Naive B cell (primary cell): Measurements from ENCODE around the gene TTLL8. TPM values are rescaled to one million over a fixed set of nuclear protein-coding genes. Genes with fewer than 3 reads are reported as not detected.

Experiments used
- ATAC-seq, 2 donors: fragments of 150-1000 bp; cut with Tn5 transposase; 2 replicates each; pipeline ENCODE4 v1.10.0; 2021; ENCODE audit warnings: low read depth in 2 of 2, mild to moderate bottlenecking in 2 of 2, moderate library complexity in 2 of 2
- DNase-seq: peaks from one replicate; pipeline ENCODE4 v3.0.0; 2022
- H3K27ac Mint-ChIP-seq, 6 donors: one replicate each; pipeline ENCODE4 v1.8.0; 2020 to 2022; ENCODE audit warnings: mild to moderate bottlenecking in 6 of 6, mixed read lengths in 6 of 6, moderate library complexity in 5 of 6, inconsistent platforms in 2 of 6
- H3K27me3 Mint-ChIP-seq, 3 donors: one replicate each; pipeline ENCODE4 v1.8.0; 2021 to 2022; ENCODE audit warnings: mixed read lengths in 3 of 3, mild to moderate bottlenecking in 1 of 3
- H3K36me3 Mint-ChIP-seq, 2 donors: one replicate each; pipeline ENCODE4 v1.8.0; 2020 to 2022; ENCODE audit warnings: mixed read lengths in 2 of 2, inconsistent platforms in 1 of 2, mild to moderate bottlenecking in 1 of 2
- H3K4me1 Mint-ChIP-seq, 3 donors: one replicate each; pipeline ENCODE4 v1.8.0; 2020 to 2022; ENCODE audit warnings: mixed read lengths in 3 of 3, inconsistent platforms in 1 of 3, mild to moderate bottlenecking in 1 of 3, moderate library complexity in 1 of 3
- H3K4me3 Mint-ChIP-seq, 8 donors: one replicate each; pipeline ENCODE4 v1.8.0; 2020 to 2022; ENCODE audit warnings: mild to moderate bottlenecking in 8 of 8, mixed read lengths in 8 of 8, moderate library complexity in 8 of 8, inconsistent platforms in 2 of 8
- H3K9me3 Mint-ChIP-seq, 7 donors: one replicate each; pipeline ENCODE4 v1.8.0; 2020 to 2022; ENCODE audit warnings: mixed read lengths in 7 of 7, mild to moderate bottlenecking in 5 of 7, inconsistent platforms in 2 of 7, moderate library complexity in 1 of 7
- polyA plus RNA-seq, 6 donors: library from polyadenylated mRNA; unstranded; fragments of 300-500 nt; fragmentation: Illumina TruSeq; gene quantifications; one replicate each; pipeline ENCODE4 v1.2.3, GENCODE V29; 2021; ENCODE audit warnings: low read depth in 6 of 6

TTLL8 gene
- polyA plus RNA-seq, 6 donors from 2014 or later, result not detected

- ATAC-seq, result no peak
These were observed 6.2 kb downstream of the TTLL8 start for GRCh38 chr22:50051930-50052329.

GRCh38 chr22:50049299-50050195 is 8.6 kb downstream of the TTLL8 start:
- H3K9me3 Mint-ChIP-seq, result peaks cover 3 to 20% (median 8%) of the 10 kb centered on the region in 7 donors
- ATAC-seq (no peak), DNase-seq (no peak)
- H3K27ac Mint-ChIP-seq, result no peak overlapping the region
- no peak overlapping the region for H3K4me3 Mint-ChIP-seq
- peaks cover 21 to 44% (median 23%) of the 10 kb centered on the region in 3 donors for H3K27me3 Mint-ChIP-seq
- no peaks in the 10 kb centered on the region for H3K36me3 Mint-ChIP-seq
- H3K4me1 Mint-ChIP-seq, result peaks cover 0 to 11% (median 7%) of the 10 kb centered on the region in 3 donors

More at GRCh38 chr22:50051930-50052329, 6.2 kb downstream of the TTLL8 start:
- peaks cover 23 to 56% (median 36%) of the 10 kb centered on the region in 3 donors for H3K27me3 Mint-ChIP-seq
- H3K36me3 Mint-ChIP-seq, result no peaks in the 10 kb centered on the region
- H3K27ac Mint-ChIP-seq, result no peak overlapping the region
- H3K4me1 Mint-ChIP-seq, result peaks cover 0 to 8% (median 7%) of the 10 kb centered on the region in 3 donors
- peaks cover 3 to 20% (median 8%) of the 10 kb centered on the region in 7 donors for H3K9me3 Mint-ChIP-seq
- no peak for DNase-seq
- no peak overlapping the region for H3K4me3 Mint-ChIP-seq

- DNase-seq, result no peak
- Mint-ChIP-seq H3K27me3 (peaks cover 19 to 42% (median 20%) of the 10 kb centered on the region in 3 donors), H3K9me3 (peaks cover under 1 to 17% (median 6%) of the 10 kb centered on the region in 7 donors), H3K27ac (no peak overlapping the region), H3K36me3 (no peaks in the 10 kb centered on the region), H3K4me3 (no peak overlapping the region), H3K4me1 (peaks cover 0 to 7% (median 6%) of the 10 kb centered on the region in 3 donors)
- no peak for ATAC-seq
These were observed 9.3 kb downstream of the TTLL8 start for GRCh38 chr22:50048836-50049235.

GRCh38 chr22:50048061-50048765 is 9.9 kb downstream of the TTLL8 start:
- H3K9me3 Mint-ChIP-seq, result peaks cover 0 to 11% (median 1%) of the 10 kb centered on the region in 7 donors
- ATAC-seq, result no peak
- H3K27ac Mint-ChIP-seq, result no peak overlapping the region
- H3K4me1 Mint-ChIP-seq, result peaks cover 0 to 4% (median 2%) of the 10 kb centered on the region in 3 donors
- no peak overlapping the region for H3K4me3 Mint-ChIP-seq
- DNase-seq, result no peak
- peaks cover 22 to 44% (median 22%) of the 10 kb centered on the region in 3 donors for H3K27me3 Mint-ChIP-seq
- no peaks in the 10 kb centered on the region for H3K36me3 Mint-ChIP-seq

- H3K4me1 Mint-ChIP-seq, result peaks cover 0 to 4% (median 2%) of the 10 kb centered on the region in 3 donors
- H3K27me3 Mint-ChIP-seq, result peaks cover 29 to 52% (median 29%) of the 10 kb centered on the region in 3 donors
- no peak overlapping the region for H3K4me3 Mint-ChIP-seq
- H3K36me3 Mint-ChIP-seq, result no peaks in the 10 kb centered on the region
- H3K9me3 Mint-ChIP-seq, result peaks cover 0 to 6% (median 0%) of the 10 kb centered on the region in 7 donors
- no peak for ATAC-seq
- H3K27ac Mint-ChIP-seq, result no peak overlapping the region
- no peak for DNase-seq
These were observed 10.8 kb downstream of the TTLL8 start for GRCh38 chr22:50047346-50047745.

- H3K27me3 Mint-ChIP-seq, result peaks cover 27 to 47% (median 29%) of the 10 kb centered on the region in 3 donors
These were observed 11.4 kb downstream of the TTLL8 start for GRCh38 chr22:50046481-50047245.

GRCh38 chr22:50046019-50046415 is 12.1 kb downstream of the TTLL8 start:
- Mint-ChIP-seq H3K36me3 (no peaks in the 10 kb centered on the region), H3K9me3 (peaks cover 0 to 2% (median 0%) of the 10 kb centered on the region in 7 donors), H3K27me3 (peaks cover 21 to 43% (median 25%) of the 10 kb centered on the region in 3 donors), H3K4me3 (no peak overlapping the region), H3K27ac (no peak overlapping the region), H3K4me1 (peaks cover 0 to 4% (median 2%) of the 10 kb centered on the region in 3 donors)
- ATAC-seq (no peak), DNase-seq (no peak)

More at GRCh38 chr22:50046481-50047245, 11.4 kb downstream of the TTLL8 start:
- DNase-seq (no peak), ATAC-seq (no peak)
- Mint-ChIP-seq H3K36me3 (no peaks in the 10 kb centered on the region), H3K4me1 (peaks cover 0 to 4% (median 2%) of the 10 kb centered on the region in 3 donors), H3K9me3 (peaks cover 0 to 2% (median 0%) of the 10 kb centered on the region in 7 donors), H3K27ac (no peak overlapping the region), H3K4me3 (no peak overlapping the region)

- H3K4me3 Mint-ChIP-seq, result no peak overlapping the region
- no peak for ATAC-seq
- no peaks in the 10 kb centered on the region for H3K36me3 Mint-ChIP-seq
These were observed 12.7 kb downstream of the TTLL8 start for GRCh38 chr22:50045211-50046018.

GRCh38 chr22:50044485-50045118 is 13.5 kb downstream of the TTLL8 start:
- Mint-ChIP-seq H3K9me3 (peaks cover 0 to 2% (median under 1%) of the 10 kb centered on the region in 7 donors), H3K4me1 (peaks cover 0 to 4% (median 2%) of the 10 kb centered on the region in 3 donors), H3K36me3 (no peaks in the 10 kb centered on the region), H3K27ac (peak overlapping the region in 1 of 6 donors; percentile 78), H3K4me3 (no peak overlapping the region), H3K27me3 (peaks cover 15 to 35% (median 20%) of the 10 kb centered on the region in 3 donors)
- DNase-seq (no peak), ATAC-seq (no peak)

More at GRCh38 chr22:50045211-50046018, 12.7 kb downstream of the TTLL8 start:
- Mint-ChIP-seq H3K4me1 (peaks cover 0 to 4% (median 2%) of the 10 kb centered on the region in 3 donors), H3K27ac (no peak overlapping the region), H3K9me3 (peaks cover 0 to 2% (median 0%) of the 10 kb centered on the region in 7 donors), H3K27me3 (peaks cover 15 to 39% (median 20%) of the 10 kb centered on the region in 3 donors)
- no peak for DNase-seq

- Mint-ChIP-seq H3K4me1 (peaks cover 0 to 4% (median 2%) of the 10 kb centered on the region in 3 donors), H3K36me3 (peaks cover 0 to 4% of the 10 kb centered on the region in 2 donors), H3K27ac (no peak overlapping the region), H3K27me3 (peaks cover 15 to 44% (median 20%) of the 10 kb centered on the region in 3 donors), H3K9me3 (peaks cover 0 to 18% (median 13%) of the 10 kb centered on the region in 7 donors), H3K4me3 (no peak overlapping the region)
- ATAC-seq, result no peak
- no peak for DNase-seq
These were observed 16.6 kb downstream of the TTLL8 start for GRCh38 chr22:50041361-50042065.

- H3K27ac Mint-ChIP-seq, result no peak overlapping the region
- H3K4me3 Mint-ChIP-seq, result no peak overlapping the region
- H3K36me3 Mint-ChIP-seq, result peaks cover 0 to 4% of the 10 kb centered on the region in 2 donors
- H3K4me1 Mint-ChIP-seq, result peaks cover 0 to 4% (median 2%) of the 10 kb centered on the region in 3 donors
- peaks cover 15 to 40% (median 20%) of the 10 kb centered on the region in 3 donors for H3K27me3 Mint-ChIP-seq
- DNase-seq (no peak), ATAC-seq (no peak)
- H3K9me3 Mint-ChIP-seq, result peaks cover 0 to 18% (median 13%) of the 10 kb centered on the region in 7 donors
These were observed 17.4 kb downstream of the TTLL8 start for GRCh38 chr22:50040717-50041116.
